Measurements from ENCODE around the gene OSER1.
"Not testable (repeated sequence)": the region's sequence is repeated elsewhere in the genome, so short reads cannot be mapped to it uniquely, and the experiment has no call there.

The OSER1 gene

DNA sequence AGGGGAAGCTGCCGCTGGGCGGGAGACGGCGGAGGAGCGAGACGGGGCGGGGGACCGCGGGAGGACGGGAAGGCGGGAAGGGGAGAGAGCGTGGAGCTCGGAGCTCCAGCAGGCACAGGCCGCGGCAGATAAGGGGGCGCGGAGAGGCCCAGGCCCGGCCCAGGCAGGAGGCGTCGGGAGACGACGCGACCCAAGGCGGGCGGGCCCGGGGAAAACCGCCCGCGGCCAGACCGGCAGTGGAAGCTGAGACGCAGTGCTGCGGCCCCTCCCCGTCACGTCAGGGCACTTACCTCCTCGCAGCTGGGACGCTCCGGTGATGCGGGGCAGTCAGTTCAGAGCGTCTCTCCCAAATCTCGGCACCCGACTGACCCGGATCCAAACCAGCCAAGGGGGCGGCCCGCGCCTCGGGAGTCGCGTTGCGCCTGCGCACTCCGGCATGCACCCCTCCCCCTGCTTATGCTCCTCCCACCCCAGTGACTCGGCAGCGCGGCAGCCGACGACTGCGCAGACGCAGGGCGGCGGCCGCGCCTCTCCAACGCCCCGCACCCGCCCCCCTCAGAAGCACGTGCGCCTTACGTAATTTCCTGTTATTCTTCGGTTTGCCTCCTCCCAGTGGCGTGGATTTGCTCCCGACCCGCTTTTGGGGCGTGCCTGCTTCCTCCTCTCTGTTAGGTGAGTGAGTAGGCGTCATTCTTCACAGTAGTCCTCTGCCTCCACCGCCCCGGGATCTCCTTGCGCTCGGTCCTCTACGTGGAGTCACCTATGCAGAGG lies at the start of gene OSER1:
TSS of gene OSER1 (minus strand) at position 366 of the 771 bp plus-strand sequence. CDS start 3,814 bp downstream, outside the sequence.
- DNase-seq (ENCODE audit: low read depth) = peak; percentile 98

- no peak for DNase-seq (ENCODE audit: low read depth)
Observed at GRCh38 chr20:44258226-44258890, 47.8 kb upstream of the OSER1 start.

DNA sequence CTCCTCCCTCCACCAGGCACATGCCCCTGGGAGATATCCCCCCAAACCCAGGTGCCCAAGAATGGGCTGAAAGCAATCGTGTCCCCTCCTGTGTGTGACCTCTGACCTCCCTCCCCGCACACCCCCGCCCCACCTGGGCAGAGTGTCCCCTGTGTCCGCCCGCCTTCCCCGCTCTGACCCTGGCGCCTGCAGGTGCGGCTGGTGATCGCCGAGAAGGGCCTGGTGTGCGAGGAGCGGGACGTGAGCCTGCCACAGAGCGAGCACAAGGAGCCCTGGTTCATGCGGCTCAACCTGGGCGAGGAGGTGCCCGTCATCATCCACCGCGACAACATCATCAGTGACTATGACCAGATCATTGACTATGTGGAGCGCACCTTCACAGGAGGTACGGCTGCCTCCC lies 46.4 kb upstream of the OSER1 start:
- DNase-seq (ENCODE audit: low read depth) = no peak

DNA sequence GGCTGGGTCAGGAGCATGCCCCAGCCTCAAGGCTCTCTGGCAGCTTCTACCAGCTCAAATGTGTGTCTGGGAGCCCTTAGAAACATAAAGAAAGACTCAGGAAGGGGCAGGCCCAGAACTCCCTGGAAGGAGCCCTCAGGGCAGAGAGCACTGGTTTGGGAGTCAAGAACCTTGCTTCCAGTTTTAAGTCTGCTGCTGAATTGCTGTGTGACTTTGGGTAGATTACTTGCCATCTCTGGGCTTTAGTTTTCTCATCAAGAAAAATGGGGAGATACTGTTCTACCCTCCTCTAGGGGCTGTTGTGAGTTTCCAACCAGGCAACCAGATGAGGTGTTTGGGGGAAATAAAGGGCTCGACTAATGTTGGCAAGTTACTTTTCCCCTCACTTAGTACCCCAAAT lies 45.4 kb upstream of the OSER1 start:
- no peak for DNase-seq (ENCODE audit: low read depth)

DNA sequence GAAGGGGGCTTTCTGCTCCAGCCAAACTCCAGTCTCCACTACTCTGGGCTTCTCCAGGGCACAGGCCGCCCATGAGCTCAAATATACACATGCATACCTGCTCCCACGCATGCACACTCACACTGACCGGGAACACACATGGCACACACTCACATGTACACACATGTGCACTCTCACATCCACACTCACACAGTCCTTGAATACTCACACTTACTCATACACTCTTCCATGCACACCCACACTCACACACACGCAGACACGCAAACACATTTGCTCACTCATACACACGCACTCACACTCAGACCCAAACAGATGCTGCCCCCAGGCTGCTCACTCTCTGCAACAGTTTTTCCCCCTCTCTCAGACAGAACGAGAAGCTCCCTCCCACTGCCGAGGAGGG lies 43.5 kb upstream of the OSER1 start:
- DNase-seq (ENCODE audit: low read depth) = no peak

- no peak for DNase-seq (ENCODE audit: low read depth)
Observed at GRCh38 chr20:44253528-44253927, 43.0 kb upstream of the OSER1 start.

GRCh38 chr20:44251284-44251683 lies 40.7 kb upstream of the OSER1 start:
- DNase-seq (ENCODE audit: low read depth) = no peak

GRCh38 chr20:44248410-44248759 lies 37.8 kb upstream of the OSER1 start:
- no peak for DNase-seq (ENCODE audit: low read depth)

GRCh38 chr20:44247586-44248409 lies 37.2 kb upstream of the OSER1 start:
- DNase-seq (ENCODE audit: low read depth) = peak; percentile 7

DNA sequence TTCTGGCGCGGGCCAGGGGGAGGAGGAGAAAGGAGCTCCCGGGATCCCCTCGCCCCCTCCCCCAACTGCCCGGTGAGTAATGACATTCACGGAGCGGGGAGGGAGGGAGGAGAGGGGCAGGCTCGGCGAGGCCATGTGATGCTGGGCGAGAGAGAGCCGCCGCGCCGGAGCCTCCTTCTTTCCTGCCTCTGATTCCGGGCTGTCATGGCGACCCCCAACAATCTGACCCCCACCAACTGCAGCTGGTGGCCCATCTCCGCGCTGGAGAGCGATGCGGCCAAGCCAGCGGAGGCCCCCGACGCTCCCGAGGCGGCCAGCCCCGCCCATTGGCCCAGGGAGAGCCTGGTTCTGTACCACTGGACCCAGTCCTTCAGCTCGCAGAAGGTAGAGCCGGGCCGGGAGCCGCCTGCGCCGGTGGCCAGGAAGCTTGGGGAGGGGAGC lies 36.6 kb upstream of the OSER1 start, which contains the start of gene GDAP1L1:
TSS of gene GDAP1L1 (plus strand) at position 178 of the 441 bp plus-strand sequence. CDS start at position 205, 27 bp downstream.
- no peak for DNase-seq (ENCODE audit: low read depth)

DNA sequence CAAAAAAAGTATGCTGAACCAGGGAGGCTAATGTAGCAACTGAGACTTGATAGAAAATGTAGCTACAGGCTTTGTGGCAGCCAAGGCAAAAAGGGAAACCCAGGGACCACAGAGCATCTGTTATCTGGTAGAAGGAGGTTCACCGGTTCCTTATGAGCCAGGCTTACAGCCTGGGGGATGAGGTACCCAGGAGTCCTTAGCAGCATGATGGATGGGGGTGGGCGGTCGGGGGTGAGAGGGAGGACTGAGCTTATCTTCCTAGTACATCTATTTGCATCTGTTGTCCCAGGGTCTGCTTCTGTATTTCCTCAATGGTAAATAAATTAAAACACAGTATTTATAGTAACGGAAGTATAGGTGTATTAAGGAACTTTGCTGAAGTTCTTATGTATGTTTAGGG lies 35.4 kb upstream of the OSER1 start:
- no peak for DNase-seq (ENCODE audit: low read depth)

GRCh38 chr20:44241796-44242195 lies 31.2 kb upstream of the OSER1 start:
- DNase-seq (ENCODE audit: low read depth) = no peak

DNA sequence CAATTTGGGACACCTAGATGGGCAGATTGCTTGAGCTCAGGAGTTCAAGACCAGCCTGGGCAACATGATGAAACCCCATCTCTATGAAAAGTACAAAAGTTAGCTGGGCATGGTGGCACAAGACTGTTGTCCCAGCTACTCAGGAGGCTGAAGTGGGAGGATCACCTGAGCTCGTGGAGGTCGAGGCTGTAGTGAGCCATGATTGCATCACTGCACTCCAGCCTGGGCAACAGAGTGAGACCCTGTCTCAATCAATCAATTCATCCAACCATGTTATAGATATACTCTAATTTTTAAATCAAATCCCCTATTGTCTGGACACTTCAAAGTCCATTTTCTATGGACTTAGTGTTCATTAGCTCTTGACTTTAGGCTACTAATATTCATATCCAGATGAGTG lies 26.3 kb upstream of the OSER1 start:
- DNase-seq (ENCODE audit: low read depth) = not testable (repeated sequence)

- no peak for DNase-seq (ENCODE audit: low read depth)
Observed at GRCh38 chr20:44235702-44236101, 25.1 kb upstream of the OSER1 start.

DNA sequence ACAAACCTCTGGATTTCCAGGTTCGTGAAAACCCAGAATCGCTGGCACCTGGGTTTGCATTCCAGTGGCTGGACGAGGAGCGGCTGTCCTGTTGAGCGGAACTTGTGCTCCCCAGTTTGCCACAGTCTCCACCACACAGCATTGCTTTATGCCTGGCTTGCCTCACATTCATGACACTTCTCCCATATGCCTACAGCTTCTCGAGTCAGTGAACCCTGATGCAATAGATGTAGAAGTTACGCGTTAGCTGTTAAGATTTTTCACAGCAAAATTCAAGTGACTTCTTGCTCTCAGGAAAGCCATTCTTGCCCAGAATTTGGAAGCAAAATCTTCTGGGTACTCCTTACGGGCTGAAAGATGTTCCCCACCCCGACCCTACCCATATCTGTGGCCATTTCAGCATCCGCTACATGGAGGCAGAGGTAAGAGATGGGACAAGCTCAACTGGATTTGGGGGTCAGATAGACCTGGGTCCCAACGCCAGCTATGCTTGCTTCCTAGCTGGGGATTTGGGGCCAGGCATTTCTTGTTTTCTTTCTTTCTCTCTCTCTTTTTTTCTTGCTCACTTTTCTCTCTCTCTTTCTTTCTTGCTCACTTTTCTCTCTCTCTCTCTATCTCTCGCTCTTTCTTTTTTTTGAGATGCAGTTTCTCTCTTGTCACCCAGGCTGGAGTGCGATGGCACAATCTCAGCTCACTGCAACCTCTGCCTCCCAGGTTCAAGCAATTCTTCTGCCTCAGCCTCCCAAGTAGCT lies 24.2 kb upstream of the OSER1 start:
- DNase-seq (ENCODE audit: low read depth) = no peak

GRCh38 chr20:44233436-44234016 lies 23.0 kb upstream of the OSER1 start:
- no peak for DNase-seq (ENCODE audit: low read depth)

DNA sequence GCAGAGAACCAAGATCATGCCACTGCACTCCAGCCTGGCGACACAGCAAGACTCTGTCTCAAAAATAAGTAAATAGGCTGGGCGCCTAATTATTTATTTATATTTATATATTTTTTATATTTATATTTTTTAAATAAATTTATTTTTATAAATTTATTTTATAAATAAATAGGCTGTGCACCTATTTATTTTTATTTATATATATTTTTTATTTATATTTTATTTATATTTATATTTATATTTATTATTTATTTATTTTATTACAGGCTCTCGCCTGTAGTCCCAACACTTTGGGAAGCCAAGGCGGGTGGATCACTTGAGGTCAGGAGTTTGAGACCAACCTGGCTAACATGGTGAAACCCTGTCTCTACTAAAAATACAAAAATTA lies 21.9 kb upstream of the OSER1 start:
- not testable (repeated sequence) for DNase-seq (ENCODE audit: low read depth)

GRCh38 chr20:44231713-44232468 lies 21.3 kb upstream of the OSER1 start:
- DNase-seq (ENCODE audit: low read depth) = no peak

DNA sequence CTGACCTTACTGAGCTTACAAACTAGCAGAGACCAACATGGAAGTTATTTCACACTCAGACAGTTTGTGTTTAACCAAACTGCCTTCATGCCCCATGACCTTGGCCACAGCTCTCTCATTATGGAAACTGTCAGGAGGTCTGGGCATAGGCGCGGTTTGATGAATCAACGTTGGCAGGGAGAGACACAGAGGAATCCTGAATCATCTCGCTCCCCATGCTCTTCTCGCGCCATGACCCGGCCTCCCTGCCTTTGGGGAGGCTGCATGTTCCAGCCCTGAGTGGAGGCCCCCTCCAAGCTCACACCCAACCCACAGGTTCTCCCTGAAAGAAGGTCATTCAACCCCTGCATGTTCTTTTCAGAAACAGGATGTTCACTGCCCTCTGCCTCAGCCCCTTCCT lies 20.6 kb upstream of the OSER1 start:
- DNase-seq (ENCODE audit: low read depth) = no peak

- no peak for DNase-seq (ENCODE audit: low read depth)
Observed at GRCh38 chr20:44228465-44229258, 18.1 kb upstream of the OSER1 start.

Data from activated T-cell treated with anti-CD3 and anti-CD28 coated beads for 1 hour (primary cell).